ENCODE data around the gene TRMT11. TPM values are rescaled to one million over a fixed set of nuclear protein-coding genes. Genes with fewer than 3 reads are reported as not detected.

Gene TRMT11
- total and polyA plus RNA-seq, 2 of the 13 experiments (the other 11 are each of a cell fraction or from before 2014, with no cell fraction given), result 42.2 to 81.9 TPM

GRCh38 chr6:126027601-126028000 lies 41.3 kb downstream of the TRMT11 start (continued):
- TF ChIP-seq ZNF318 (CRISPR knock-in tag; IDR thresholded peaks at IDR 0.05), result no peak
- no peak for TF ChIP-seq ZNF160 (CRISPR knock-in tag; IDR thresholded peaks at IDR 0.05)
- TF ChIP-seq ZNF224 (CRISPR knock-in tag; IDR thresholded peaks at IDR 0.05), result no peak
- TF ChIP-seq HNRNPL (IDR thresholded peaks at IDR 0.05; ENCODE audit: low read depth, low read length), result no peak
- TF ChIP-seq REST (IDR thresholded peaks at IDR 0.05; ENCODE audit: borderline replicate concordance in 1 of 2, low read depth in 1 of 2, low read length in 2 of 2), result no peak
- TF ChIP-seq ZNF720 (CRISPR knock-in tag; IDR thresholded peaks at IDR 0.05), result no peak

All from HepG2 (cell line).